ENCODE results near the gene CNTN1.
"Not testable (repeated sequence)": the region's sequence is repeated elsewhere in the genome, so short reads cannot be mapped to it uniquely, and the experiment has no call there.

The CNTN1 gene

DNA sequence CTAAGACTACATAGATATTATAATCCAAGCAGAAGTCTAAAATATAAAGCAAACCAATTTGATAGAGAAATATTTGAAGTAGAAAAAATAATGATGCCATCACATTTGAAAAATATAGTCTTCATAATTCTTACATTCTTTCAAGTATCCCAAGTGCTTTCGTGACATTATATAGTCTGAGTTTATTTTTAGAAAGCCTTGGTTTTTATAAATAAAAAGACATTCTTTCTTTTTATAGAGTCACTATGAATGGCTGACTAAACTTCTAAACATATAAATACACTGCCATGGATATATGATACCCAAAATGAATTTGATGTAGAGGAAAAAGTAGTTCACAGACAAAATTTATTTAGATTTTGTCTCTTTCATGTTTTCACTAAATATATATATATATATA lies 360.8 kb downstream of the CNTN1 start:
- DNase-seq: no peak

DNA sequence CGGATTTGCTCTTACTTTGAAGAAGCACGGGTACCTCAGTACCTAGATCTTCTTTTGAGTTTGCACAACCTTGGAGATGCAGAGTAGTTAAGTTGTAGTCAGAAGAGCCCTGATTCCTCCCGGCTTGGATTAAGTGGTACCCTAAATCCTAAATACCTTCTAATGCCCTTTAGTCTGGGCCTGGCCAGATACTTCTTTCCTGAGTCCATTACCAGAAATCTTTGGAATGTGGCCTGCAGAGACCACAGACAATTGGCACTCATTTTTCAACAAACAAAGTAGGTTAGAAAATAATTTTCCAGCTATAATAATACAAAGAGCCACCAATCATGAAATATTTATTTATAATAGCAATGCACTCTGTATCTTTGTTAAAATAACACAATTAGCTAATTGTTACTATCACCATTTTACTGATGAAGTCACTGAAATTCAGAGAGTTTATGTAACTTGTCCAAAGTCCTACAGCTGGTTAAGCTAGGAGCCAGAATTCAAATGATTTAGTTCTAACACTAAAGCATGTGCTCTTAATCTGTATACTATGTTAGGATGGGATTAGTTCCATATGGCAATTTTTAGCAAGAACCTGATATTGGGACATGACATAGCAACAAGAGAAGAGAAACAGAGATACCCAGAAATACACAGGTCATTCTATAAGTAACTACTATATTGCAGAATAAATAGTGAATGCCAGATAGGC lies 363.8 kb downstream of the CNTN1 start:
- no peak for DNase-seq

DNA sequence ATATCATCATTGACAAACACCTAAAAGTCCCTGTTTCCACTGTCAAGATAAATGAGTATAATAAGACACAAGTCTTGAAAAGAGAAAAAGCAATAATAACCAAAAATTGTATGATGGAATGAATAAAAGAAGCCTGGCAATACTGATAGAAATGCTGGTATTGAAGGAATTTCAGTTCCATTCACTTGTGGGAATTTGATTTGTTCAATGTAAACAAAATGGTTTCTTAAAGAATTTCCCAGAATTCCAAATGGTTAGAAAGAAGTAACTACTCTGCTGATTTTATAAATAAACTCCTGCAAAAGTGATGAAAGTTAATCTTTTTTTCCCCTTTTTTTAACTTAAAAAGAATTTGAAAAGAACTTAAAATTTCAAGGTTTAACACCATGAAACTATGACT lies 366.0 kb downstream of the CNTN1 start:
- no peak for DNase-seq

DNA sequence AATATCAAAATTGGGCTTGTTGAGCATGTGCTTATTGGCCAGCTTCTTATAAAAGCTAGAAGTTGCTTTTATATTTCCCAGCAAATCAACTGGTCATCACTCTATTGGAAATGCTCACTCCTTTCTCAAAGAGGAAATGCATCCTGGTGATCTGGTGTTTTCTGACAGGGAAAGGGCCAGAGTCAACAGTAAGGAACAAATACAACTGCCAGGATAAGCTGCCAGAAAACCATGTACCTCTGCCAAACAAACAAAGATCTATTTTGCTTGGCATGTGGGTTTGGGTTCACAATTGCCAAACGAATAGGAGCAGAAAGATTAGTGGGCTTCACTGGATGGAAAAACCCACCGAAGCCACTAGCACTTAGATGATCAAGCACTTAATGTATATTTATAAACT lies 369.0 kb downstream of the CNTN1 start:
- DNase-seq: no peak

DNA sequence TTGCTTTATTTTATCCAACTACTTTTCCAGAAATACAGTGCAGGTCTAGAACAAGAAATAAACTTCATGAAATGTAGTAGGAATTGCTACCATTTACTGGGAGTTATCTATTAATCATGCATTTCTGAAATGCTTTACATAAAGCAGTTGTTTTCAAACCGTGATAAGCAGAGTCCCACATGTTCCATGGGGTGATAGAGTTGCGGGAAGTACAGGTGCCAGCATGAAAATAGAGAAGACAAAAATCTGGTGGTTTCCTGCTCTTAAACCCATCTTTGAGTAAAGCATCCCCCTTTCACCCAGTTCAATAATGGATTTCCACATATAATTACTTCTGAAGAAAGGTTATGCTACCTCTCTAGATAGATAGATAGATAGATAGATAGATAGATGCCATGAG lies 372.2 kb downstream of the CNTN1 start:
- DNase-seq: no peak

DNA sequence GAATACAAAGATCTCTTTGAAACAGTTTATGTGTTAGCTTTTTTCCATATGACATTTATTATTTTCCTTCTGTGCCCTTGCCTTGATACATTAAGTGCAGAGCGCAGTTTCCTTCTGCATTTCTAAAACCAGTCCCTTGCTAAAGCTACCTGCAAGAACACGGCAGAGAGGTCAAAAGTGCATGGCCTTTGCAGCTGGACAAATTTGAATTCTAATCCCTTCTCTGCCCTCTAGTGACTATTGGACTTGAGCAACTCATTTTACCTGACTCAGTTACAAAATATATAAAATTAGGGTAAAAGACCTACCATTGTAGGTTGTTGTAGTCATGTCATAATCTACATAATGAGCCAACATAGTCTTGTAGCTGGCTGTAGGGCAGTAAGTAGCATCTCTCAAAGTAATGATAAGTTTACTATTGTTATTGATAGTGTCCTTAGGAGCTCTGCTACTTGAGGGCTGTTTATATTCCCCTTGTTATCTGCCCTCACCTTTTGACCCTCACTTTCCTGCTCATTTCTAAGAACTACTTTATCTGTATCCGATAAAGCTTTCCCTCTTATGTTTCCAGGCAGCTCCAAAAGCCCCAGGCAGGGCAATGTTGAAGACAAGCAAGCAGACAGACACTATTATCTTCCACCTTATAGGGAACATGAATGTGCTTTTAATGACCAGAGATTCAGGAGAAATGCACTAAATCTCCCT lies 375.9 kb downstream of the CNTN1 start:
- DNase-seq: no peak

DNA sequence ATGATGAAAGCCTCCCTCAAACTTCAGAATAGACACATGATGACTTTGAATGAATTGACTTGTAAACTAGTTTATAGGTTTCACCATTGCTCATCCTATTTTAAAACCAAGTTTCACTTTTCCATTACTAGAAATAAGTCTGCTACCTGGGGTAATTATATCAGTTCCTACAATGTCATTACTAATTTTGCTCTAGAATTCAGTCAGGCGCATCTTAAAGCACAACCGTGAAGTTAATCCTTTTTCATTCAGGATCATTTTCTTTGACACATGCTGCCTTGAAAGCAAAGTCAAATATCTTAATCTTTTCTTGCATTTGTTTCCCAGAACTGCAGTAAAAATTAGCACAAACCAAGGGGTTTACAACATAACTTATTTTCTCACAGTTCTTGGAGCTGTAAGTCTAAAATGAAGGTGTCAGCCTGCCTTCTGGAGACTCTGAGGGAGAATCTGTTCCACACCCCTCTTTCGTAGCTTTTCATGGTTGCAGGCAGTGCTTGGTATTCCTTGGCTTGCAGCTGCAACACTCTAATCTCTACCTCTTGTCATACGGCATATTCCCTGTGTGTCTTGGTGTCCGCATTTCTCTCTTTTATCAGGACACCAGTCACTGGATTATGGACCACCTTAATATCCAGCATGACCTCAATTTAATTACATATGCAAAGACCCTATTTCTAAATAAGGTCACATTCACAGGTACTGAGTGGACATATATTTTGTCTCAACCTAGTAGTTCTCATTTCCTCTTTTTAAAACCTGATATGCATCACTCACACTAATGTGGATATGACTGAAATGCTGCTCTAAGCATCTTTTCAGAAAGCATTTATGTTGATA lies 381.6 kb downstream of the CNTN1 start:
- no peak for DNase-seq

DNA sequence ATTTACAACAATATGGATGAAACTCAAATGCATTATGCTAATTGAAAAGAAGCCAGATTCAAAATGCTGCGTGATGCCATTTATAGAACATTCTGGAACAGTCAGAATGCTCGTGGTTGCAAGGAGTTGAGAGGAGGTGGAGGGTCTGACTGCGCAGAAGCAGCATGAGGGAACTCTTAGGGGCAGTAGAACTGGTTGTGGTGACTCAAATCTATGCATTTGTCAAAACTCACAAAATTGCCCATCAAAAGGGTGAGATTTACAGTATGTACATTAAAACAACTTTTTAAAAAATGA lies 382.2 kb downstream of the CNTN1 start:
- no peak for DNase-seq

DNA sequence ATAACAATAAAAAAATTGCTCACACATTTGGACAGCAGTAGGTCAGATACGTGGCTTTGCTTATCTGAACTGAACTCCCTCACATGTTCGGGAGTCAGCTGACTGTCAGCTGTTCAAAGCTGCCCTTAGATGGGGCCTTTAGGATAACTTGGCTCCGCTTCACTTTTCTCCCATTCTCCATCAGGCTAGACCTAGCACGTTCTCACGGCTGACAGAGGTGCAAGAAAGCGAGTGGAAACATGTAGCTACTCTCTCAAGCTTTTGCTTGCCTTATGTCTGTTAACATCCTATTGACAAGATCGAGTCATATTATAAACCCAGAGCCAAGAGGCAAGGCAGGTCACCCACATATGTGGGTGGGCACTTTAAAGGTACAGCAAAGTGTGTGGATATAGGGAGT lies 383.9 kb downstream of the CNTN1 start:
- no peak for DNase-seq

DNA sequence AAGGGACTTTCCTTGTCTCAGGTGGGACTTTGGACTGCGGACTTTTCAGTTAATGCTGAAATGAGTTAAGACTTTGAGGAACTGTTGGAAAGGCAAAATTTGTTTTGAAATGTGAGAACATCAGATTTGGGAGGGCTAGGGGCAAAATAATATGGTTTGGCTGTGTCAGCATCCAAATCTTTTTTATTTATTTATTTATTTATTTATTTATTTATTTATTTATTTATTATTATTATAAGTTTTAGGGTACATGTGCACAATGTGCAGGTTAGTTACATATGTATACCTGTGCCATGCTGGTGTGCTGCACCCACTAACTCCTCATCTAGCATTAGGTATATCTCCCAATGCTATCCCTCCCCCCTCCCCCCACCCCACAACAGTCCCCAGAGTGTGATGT lies 389.0 kb downstream of the CNTN1 start:
- DNase-seq: not testable (repeated sequence)

DNA sequence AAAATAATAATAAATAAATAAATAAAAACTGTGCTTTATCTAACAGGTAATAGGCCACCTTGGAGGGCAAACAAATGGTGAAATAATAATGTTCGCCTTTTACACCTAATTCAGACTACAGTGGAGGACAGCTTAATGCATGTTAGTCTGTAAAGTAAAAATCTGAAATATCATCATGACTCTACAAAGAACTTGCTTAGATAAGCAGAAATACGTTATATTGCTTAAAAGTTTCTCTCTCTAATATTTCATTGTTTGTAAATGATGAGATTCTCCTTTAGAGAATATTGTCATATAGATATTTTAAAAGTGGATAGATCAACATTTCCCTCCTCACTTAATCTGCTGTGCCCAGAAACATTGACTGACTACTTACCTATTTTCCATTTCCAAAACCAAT lies 397.2 kb downstream of the CNTN1 start:
- DNase-seq: no peak

DNA sequence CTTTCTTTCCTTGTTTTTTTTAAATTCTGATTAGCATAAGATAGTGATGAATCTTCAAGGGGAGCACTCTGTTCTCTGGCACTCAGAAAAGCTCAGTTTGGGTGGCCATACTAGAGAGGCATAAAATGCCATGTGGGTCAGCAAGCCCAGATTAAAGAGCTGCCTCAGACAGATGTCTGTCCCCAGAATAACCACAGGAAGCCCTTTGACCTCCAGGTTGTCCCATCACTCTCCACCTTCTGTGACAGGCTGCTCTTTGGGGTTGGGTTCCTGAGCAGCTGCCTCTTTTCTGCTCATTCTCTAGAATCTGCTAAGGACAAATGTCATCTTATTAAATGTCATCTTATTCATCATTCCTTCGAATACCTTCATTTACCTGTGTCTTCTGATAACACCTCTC lies 399.9 kb downstream of the CNTN1 start:
- no peak for DNase-seq

DNA sequence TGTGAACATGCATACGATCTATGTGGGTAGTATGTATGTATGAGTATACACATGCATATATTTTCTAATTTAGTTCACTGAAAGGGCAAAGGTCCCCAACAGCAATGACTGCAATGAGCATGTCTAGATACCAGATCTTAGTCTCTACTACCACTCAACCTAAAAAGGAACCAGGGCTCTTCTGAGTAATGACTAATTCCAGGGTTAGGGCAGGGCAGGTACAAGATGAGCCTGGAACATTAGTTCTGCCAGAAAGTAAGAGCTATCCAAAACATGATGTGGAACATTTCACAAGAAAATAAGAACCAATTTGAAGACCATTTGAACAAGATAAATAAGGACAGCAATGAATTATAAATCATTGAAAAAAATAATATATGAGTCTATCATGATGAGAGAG lies 404.6 kb downstream of the CNTN1 start:
- no peak for DNase-seq

DNA sequence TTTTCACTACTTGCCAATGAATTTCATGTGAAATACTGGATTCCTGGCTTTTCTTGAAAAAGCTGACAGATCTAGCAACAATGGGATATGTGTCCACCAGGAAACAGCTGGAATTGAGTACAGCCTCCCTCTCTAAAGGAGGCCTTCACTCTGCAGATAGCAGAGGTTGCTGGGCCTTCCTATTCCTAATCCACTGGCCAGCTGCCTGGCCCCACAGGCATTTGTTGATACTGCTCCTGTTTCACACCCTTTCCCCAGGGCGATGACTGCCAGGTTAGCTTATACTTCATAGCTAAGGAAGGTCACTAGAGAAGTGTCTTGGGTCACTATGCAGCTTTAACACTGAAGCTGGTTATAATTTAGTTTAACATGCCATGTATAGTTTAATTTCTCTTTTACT lies 408.3 kb downstream of the CNTN1 start:
- no peak for DNase-seq

DNA sequence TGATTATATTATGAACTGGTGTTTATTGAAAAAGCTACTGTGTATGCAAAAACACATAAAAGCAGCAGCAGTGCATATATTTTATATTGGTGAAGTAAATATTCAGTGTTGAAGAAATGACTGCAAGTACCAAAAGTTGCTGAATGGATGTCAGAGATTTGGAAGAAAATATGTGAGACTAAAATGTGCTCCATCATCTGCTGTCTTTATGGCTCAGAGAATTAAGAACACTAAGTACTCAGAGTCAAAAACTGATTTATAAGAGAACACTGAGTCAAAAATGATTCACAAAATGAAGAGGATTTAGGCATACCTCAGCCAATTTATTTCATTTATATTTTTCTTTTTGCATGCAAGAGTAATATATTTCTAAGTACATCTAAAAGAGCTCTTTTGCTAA lies 409.6 kb downstream of the CNTN1 start:
- DNase-seq: no peak

DNA sequence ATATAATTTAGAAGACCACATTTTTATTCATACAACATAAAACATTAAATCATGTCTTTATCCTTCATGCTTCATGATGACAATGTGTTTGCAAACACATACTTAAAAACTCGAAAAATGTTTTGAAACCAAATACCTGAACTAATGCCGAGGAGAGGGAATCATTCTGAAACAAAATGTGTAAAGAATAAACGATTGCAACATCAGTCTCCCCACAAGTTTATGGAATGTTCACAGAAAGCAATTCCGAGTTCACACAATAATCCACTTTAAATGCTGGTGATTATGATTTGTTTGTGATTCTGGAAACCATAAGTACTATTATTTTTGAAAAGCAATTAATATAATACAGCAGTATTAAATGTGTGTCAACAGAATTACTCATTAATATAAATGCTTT lies 411.4 kb downstream of the CNTN1 start:
- no peak for DNase-seq

DNA sequence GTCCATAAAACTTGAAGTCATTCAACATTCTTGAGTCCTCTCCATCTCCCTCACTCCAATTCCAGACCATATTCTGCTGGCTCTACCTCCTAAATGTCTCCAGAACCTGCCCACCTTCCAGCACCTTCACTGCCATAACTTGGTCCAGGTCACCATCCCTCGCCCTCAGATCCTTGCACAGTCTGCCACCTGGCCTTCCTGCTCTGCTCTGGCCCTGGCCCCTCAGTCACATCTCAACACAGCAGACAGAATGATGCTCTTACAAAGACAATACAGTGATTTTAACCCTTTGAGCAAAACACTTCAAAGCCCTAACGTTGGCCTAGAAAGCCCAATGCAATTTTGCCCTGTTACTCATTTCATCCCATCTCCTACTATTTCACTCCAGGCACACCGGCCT lies 414.1 kb downstream of the CNTN1 start:
- DNase-seq: no peak

DNA sequence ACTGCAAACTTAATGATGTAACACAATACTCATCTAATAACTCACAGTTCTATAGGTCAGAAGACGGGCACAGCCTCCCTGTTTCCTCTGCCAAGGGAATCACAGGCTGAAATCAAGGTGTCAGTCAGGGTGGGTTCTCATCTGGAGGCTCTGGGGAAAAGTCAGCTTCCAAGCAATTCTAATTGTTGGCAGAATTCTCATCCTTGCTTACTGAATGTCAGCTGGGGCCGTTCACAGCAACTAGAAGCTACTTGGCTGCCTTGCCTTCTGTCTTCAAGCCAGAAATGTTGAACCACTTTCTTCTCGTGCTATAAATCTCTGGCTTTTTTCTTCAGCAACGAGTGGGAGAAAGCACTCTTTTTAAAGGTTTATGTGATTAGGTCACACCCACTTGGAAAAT lies 415.8 kb downstream of the CNTN1 start:
- no peak for DNase-seq

DNA sequence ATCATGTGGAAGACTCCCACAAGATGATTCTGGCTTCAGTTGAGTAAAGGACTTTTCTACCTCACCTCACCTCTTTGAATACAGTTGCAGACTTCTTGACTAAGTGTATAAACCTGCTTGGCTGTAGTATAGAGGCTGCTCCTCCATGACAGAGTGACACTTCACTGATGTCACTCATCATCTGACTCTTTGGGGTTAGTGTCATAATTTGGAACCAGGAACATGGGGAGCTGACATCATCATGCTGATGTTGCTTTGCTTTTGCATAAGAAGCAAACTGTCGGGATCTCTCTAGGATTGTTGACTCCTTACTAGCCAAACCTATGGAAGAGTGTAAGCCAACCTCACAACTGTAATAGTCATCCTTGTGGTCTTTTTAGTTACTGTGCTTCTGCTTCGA lies 420.7 kb downstream of the CNTN1 start:
- no peak for DNase-seq

DNA sequence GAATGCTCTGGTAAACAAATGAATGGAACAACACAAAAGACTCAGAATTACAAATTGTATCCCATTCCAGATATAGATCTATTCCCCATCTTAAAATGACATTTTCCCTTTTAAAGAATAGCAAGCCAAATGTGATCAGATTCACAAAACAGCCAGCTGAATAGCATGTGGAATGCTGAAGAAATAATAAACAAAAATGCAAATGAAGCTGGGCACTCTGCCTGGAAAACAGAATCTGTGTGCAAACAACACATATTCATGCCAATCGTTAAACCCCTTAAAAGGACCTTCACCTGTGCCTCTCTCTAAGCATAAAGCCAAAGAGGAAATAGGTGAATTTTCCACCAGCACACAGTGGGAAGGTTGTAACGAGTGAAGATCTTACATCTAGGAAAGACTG lies 428.0 kb downstream of the CNTN1 start:
- DNase-seq: no peak

DNA sequence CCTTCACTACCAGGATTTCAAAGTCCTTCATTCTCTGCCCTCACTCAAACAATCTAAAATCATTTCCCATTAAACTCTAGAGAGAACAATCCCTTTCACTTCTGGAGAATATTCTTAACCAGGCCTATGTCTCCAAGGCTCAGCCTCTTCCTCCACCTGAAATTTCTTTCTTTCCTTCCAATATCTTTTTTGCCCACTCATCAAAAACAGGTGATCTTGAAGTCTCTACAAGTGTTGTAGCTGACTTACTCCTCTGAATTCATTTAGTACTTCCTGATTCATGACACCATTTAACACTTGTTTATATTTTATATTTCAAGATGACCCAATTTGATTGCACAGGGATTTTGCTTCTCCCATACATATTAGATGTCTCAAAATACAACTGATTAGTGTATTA lies 429.1 kb downstream of the CNTN1 start:
- DNase-seq: no peak

Data from suppressor macrophage treated with lipopolysaccharide for 4 hours (primary cell).